ENCODE results near the gene SOCS2.
"Not testable (repeated sequence)": the region's sequence is repeated elsewhere in the genome, so short reads cannot be mapped to it uniquely, and the experiment has no call there.

SOCS2 gene

GRCh38 chr12:93595351-93595750 lies 22.9 kb downstream of the SOCS2 start:
- DNase-seq = no peak

GRCh38 chr12:93597608-93598007 lies 25.1 kb downstream of the SOCS2 start:
- DNase-seq = no peak

DNA sequence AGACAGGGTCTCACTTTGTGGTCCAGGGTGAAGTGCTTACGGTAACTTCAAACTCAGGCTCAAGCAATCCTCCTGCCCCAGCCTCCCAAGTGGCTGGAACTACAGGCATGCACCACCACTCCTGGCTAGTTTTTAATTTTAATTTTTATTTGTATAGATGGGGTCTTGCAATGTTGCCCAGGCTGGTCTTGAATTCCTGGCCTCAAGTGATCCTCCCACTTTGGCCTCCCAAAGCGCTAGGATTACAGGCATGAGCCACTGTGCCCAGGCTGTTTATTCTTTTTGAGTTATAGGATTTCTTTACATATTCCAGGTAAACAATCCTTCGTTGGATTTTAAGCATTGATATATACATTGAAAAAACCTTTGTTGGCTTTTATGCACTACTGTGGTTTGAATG lies 26.7 kb downstream of the SOCS2 start:
- DNase-seq = no peak

- no peak for DNase-seq
These were observed 29.1 kb downstream of the SOCS2 start for GRCh38 chr12:93601591-93601990.

GRCh38 chr12:93602897-93603668 lies 30.6 kb downstream of the SOCS2 start:
- no peak for DNase-seq

- no peak for DNase-seq
These were observed 31.3 kb downstream of the SOCS2 start for GRCh38 chr12:93603762-93604161.

DNA sequence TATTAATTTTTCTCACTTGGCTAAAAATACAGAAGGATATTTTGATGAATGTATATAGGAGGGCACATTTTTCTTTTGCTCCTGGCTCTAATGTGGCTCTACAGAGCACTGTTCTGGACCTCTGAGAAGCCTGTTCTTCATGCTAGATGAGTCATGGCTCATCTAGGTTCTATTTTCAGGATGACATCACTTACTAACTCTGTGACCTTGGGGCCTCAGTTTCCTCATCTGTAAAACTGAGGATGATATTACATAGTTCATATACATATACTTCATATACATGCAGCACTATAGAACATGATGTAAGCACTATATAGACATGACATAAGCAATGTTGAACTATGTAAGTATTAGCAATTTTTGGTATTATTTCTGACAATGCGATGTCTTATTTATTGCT lies 35.8 kb downstream of the SOCS2 start:
- DNase-seq = no peak

DNA sequence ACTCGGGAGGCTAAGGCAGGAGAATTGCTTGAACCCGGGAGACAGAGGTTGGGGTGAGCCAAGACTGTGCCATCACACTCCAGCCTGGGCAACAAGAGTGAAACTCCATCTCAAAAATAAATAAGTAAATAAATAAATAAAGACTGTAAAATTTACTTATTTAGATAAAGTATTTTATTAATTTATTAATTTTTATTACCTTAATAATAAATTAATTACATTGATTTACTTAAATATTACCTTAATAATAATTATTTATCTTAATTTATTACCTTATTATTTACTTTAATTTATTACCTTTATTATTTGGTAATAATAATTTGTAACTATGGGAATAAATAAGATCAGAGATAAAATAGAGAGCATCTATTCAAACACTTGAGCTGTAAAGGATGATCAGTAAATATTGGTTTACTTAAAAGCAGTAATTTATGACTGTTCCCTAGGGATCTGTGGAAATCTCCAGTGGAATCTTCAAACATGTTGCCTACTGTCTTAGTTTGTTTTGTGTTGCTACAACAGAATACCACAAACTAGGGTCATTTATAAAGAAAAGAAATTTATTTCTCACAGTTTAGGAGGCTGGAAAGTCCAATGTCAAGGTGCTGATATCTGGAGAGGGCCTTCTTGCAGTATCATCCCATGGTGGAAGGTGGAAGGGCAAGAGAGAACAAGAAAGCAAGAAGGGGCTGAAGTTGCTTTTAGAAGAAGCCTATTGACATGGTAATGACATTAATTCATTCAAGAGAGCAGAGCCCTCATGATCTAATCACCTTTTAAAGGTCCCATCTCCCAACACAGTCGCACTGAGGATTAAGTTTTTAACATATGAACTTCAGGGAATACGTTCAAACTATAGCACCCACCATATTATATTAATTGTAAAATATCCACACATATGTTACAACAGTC lies 37.1 kb downstream of the SOCS2 start:
- DNase-seq = no peak

- DNase-seq = no peak
These were observed 40.3 kb downstream of the SOCS2 start for GRCh38 chr12:93612776-93613175.

DNA sequence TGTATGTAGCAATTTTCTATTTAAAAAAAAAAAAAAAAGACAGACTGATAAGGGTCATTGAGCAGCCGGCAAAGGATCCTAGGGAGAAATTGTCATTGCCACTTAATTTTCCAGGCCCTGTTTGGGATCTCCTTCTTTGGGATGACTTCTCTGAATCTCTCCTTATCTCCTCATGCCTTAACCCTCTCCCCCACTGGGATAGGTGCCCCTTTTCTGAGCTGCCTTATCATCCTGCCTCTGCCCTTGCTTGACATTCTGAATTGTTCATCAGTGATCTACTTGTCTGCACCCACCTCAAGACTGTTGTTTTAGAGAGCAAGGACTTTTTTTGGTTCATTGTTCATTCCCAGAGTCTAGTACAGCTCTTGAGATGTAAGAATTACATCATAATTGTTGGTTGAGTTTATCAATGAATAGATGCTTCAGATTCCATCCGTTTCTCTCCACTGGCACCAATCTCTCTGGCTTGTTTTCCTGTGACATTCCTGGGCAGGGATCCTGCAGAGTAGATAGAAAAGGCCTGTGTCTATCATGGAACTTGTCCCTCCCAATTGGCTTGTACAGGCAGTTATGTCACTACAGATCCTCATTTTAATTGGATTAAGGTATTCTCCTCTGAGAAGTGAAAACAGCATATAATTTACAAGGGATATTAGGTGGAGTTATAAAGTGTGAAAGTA lies 42.6 kb downstream of the SOCS2 start:
- DNase-seq = no peak

DNA sequence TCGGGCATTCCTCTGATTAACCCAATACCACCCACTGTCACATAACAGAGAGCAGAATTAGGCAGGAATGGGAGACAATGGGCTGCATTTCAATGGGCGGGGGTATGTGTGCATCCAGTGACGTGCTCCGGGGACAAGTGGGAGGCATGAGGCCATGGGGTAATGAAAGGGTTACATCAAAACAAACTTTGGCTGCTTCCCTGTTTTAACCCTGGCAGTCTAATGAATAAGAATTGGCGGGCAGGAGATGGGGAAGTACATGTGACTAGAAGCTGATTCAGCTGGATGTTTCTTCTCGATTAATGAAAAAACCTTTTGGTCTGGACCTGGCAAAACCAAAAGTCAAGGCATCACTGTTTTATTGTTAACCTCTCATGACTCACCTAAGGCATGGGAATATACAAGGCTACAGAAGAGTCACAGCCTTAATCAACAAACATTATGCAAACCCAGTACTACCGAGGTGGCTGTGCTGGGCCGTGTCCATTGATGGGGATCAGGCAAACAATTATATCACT lies 44.2 kb downstream of the SOCS2 start:
- no peak for DNase-seq

DNA sequence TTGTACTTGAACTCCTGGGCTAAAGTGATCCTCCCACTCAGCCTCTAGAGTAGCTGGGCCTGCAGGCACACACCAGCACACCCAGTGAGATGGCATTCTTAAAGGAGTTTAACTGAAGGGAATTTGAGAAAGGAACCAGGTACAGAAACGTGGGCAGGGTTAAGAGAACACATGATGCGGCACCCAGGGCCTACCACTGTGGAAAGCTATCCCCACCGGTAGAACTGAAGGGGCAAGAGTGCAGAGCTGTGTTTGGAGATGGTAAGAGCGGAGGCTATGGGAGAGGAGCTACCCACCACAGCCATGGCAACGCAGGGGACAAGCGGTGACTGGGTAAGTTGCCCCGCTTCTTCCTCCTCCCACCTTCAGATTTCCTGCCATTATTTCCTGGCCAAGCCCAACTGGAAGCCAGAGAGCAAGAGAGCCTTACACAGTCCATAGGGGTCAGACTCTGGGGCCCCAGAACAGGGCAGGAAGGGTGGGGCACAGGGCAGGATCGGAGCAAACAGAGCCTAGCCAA lies 46.5 kb downstream of the SOCS2 start:
- DNase-seq = no peak

GRCh38 chr12:93621986-93622385 lies 49.5 kb downstream of the SOCS2 start:
- DNase-seq = no peak

DNA sequence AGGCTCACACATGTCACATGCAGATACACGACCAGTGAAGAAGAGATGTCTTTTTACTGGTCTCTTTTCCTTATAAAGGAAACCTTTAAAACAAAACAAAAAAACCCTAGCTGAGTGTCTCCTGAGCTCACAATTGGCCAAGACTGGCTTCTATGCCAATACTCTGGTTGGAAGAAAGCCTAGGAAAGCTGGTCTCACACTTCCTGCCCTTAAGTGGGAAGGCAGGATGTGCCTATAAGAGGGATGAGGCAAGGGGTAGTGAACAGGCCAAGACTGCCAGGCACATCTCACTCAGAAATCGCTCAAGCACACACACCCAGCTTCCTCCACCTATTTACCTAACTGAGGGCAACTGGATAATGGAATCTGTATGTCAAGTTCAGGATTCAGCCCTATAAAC lies 50.0 kb downstream of the SOCS2 start:
- DNase-seq = no peak

DNA sequence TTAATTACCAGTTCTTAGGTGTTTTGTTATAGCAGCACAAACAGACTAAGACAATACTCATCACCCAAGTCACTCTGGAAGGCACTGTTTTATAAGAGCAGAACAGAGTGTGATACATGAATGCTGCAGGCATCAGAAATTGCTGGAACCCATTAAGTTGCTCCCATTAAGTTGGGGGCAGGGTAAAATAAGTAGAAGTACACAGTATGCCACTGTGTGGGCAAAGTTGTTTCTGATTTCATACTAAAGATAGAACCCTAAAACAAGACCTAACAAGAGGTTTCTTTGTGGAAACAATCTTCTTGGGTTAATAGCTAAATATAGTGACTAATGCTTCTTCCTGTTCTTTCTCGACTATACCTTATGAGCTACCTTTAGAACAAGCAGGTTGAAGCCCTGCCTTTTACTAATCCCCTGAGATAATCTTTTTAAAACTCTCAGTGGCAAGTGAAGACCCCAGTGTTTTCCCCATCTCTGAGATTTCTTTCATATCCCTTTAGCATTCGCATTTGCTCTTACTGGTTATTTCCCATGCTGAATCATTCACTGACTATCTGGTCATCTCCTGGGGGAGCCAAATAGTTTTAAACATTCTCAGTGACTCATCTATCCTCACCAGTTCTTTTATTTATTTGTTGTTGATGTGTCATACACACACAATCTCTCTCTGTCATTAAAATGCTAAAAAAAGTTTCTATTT lies 52.3 kb downstream of the SOCS2 start:
- no peak for DNase-seq

- not testable (repeated sequence) for DNase-seq
These were observed 52.8 kb downstream of the SOCS2 start for GRCh38 chr12:93625295-93625645.

- no peak for DNase-seq
These were observed 53.7 kb downstream of the SOCS2 start for GRCh38 chr12:93626160-93626559.
